ENCODE data around the gene ADO. TPM values are rescaled to one million over a fixed set of nuclear protein-coding genes. Genes with fewer than 3 reads are reported as not detected.

The ADO gene
- total RNA-seq, 1 experiment from 2014 or later = 39.5 TPM

- peak in 1 of 2 experiments; percentile 40 for DNase-seq (ENCODE audit: low read depth in 1 of 2, low spot score in 2 of 2)
- peaks cover 47% of the 10 kb centered on the region for H3K27me3 ChIP-seq (replicated peaks)
- H3K27ac ChIP-seq = no peak overlapping the region
These were observed 12.7 kb downstream of the ADO start for GRCh38 chr10:62817121-62817765.

DNA sequence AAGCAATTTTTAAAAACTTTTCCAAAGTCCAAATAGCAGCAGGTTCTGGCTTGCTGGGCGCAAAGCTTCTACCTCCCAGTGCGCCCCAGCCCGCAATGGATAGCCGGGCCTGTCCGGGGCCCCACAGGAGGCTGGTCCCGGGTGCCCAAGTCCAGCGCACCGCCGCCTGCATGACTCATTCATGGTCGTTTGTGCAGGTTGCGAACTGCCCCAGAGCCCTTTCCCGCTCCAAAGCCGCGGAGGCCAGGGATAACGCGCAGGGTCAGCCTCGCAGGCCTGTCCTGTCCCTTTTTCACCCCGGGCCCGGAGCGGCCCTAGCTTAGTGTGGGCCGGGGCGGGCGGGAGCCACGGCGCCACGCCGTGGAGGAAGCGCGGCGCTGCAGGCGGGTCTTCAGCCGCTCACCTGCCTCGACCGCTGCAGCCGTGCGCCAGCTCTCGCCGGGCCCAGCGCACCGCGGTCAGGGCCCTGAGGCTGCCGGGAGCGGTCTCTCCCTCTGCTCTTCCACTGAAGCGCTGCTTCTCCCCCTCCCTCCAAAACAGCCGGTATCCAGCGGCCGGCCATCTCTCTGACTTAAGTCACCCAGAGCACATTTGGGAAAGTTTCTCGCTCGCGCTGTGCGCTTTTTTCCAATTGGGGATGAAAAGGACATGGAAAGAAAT, 13.4 kb downstream of the ADO start:
- Histone ChIP-seq H3K9me3 (replicated peaks) (peaks cover 4% of the 10 kb centered on the region; the same call in 1 of the 2 replicates), H3K36me3 (no peaks in the 10 kb centered on the region), H3K4me3 (peak overlapping the region; percentile 71), H3K4me1 (replicated peaks) (peaks cover 32% of the 10 kb centered on the region), H3K27me3 (replicated peaks) (peaks cover 47% of the 10 kb centered on the region), H3K27ac (no peak overlapping the region)
- DNase-seq (ENCODE audit: low read depth in 1 of 2, low spot score in 2 of 2) = peak; percentile 64 to 69

More at GRCh38 chr10:62817121-62817765, 12.7 kb downstream of the ADO start:
- Histone ChIP-seq H3K36me3 (no peaks in the 10 kb centered on the region), H3K4me3 (peak overlapping the region; percentile 71), H3K9me3 (replicated peaks) (peaks cover 4% of the 10 kb centered on the region; the same call in 1 of the 2 replicates), H3K4me1 (replicated peaks) (peaks cover 32% of the 10 kb centered on the region)

- peaks cover 4% of the 10 kb centered on the region; the same call in 1 of the 2 replicates for H3K9me3 ChIP-seq (replicated peaks)
- H3K27ac ChIP-seq = no peak overlapping the region
- H3K36me3 ChIP-seq = no peaks in the 10 kb centered on the region
- H3K4me1 ChIP-seq (replicated peaks) = peaks cover 32% of the 10 kb centered on the region
- no peak for DNase-seq (ENCODE audit: low read depth in 1 of 2, low spot score in 2 of 2)
- H3K27me3 ChIP-seq (replicated peaks) = peaks cover 51% of the 10 kb centered on the region
- H3K4me3 ChIP-seq = no peak overlapping the region
These were observed 14.0 kb downstream of the ADO start for GRCh38 chr10:62818426-62819011.

GRCh38 chr10:62819141-62819920, 14.8 kb downstream of the ADO start:
- Histone ChIP-seq H3K4me1 (replicated peaks) (peaks cover 32% of the 10 kb centered on the region), H3K4me3 (no peak overlapping the region), H3K27ac (no peak overlapping the region), H3K27me3 (replicated peaks) (peaks cover 49% of the 10 kb centered on the region), H3K36me3 (no peaks in the 10 kb centered on the region), H3K9me3 (replicated peaks) (peaks cover 4% of the 10 kb centered on the region; the same call in 1 of the 2 replicates)
- DNase-seq (ENCODE audit: low read depth in 1 of 2, low spot score in 2 of 2) = no peak

DNA sequence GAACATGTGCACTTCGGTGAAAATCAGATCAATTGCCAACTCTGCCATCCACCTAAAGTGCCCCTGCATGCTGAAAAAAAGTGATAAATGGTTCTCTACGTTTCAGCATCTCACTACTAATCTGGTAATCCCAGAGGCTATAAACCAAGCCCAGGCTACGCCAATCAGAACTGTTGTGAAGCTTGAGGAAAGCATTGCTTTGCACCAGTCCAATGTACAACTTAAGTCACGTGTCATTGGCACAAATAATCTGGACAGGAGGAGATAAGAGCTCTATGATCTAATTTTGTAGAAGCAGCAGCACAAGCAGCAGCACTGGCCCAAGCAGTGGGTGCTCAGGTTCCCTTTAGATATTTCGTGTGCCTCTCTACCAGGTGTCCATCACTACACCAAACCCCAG, 16.1 kb downstream of the ADO start:
- H3K36me3 ChIP-seq = no peaks in the 10 kb centered on the region
- DNase-seq (ENCODE audit: low read depth in 1 of 2, low spot score in 2 of 2) = no peak
- peaks cover 23% of the 10 kb centered on the region for H3K4me1 ChIP-seq (replicated peaks)
- H3K27me3 ChIP-seq (replicated peaks) = peaks cover 37% of the 10 kb centered on the region
- H3K4me3 ChIP-seq = no peak overlapping the region
- no peak overlapping the region for H3K27ac ChIP-seq
- H3K9me3 ChIP-seq (replicated peaks) = peaks cover 4% of the 10 kb centered on the region; the same call in 1 of the 2 replicates

- Histone ChIP-seq H3K36me3 (no peaks in the 10 kb centered on the region), H3K9me3 (replicated peaks) (no peaks in the 10 kb centered on the region), H3K27me3 (replicated peaks) (peaks cover 11% of the 10 kb centered on the region; the same call in 1 of the 2 replicates), H3K4me3 (no peak overlapping the region), H3K27ac (no peak overlapping the region), H3K4me1 (replicated peaks) (no peaks in the 10 kb centered on the region)
- no peak for DNase-seq (ENCODE audit: low read depth in 1 of 2, low spot score in 2 of 2)
These were observed 21.8 kb downstream of the ADO start for GRCh38 chr10:62826273-62826672.

DNA sequence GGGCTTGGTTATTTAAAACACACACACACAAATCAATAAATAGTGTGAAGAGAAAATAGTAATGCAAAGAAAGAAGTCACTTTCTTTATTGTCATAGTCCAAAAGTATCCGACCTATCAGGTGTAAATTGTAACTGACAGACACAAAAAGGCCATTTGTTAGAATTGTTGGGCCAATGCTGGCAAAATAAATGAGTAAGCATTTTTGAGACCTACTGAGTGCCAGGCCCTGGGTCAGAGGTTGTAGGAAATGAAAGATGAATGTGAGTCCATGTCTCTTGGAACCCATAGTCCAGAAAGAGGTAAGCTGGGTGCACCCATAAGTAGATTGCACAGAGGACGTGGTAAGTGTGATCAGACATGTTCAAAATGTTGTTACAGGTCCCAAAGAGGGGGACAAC, 25.1 kb downstream of the ADO start:
- no peak overlapping the region for H3K27ac ChIP-seq
- DNase-seq (ENCODE audit: low read depth in 1 of 2, low spot score in 2 of 2) = no peak
- no peaks in the 10 kb centered on the region for H3K27me3 ChIP-seq (replicated peaks)
- no peak overlapping the region for H3K4me3 ChIP-seq
- H3K9me3 ChIP-seq (replicated peaks) = no peaks in the 10 kb centered on the region
- H3K36me3 ChIP-seq = no peaks in the 10 kb centered on the region
- H3K4me1 ChIP-seq (replicated peaks) = no peaks in the 10 kb centered on the region

- Histone ChIP-seq H3K27me3 (replicated peaks) (no peaks in the 10 kb centered on the region), H3K9me3 (replicated peaks) (no peaks in the 10 kb centered on the region), H3K4me1 (replicated peaks) (no peaks in the 10 kb centered on the region), H3K4me3 (no peak overlapping the region), H3K27ac (no peak overlapping the region), H3K36me3 (no peaks in the 10 kb centered on the region)
- no peak for DNase-seq (ENCODE audit: low read depth in 1 of 2, low spot score in 2 of 2)
These were observed 26.2 kb downstream of the ADO start for GRCh38 chr10:62830679-62831078.

DNA sequence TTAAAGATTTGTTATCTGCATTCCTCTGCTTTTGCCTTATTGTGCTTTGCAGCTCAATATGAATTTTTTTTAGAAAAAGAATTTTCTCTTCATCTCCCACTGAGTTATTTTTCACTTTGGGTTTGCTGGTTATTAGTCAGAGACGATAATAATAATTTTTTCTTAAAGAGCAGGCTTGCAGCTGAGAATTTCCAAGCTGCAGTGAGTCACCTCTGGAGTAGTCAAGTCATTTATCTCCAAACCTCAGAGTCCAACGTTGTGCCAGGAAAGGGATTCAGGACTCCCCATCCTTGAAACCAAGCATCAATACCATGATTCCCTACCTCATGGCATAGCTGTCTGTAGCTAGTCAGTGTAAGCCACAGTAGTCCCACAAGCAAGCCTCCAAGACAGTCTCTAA, 26.8 kb downstream of the ADO start:
- no peaks in the 10 kb centered on the region for H3K27me3 ChIP-seq (replicated peaks)
- no peak overlapping the region for H3K27ac ChIP-seq
- no peaks in the 10 kb centered on the region for H3K36me3 ChIP-seq
- H3K4me1 ChIP-seq (replicated peaks) = no peaks in the 10 kb centered on the region
- DNase-seq (ENCODE audit: low read depth in 1 of 2, low spot score in 2 of 2) = no peak
- no peaks in the 10 kb centered on the region for H3K9me3 ChIP-seq (replicated peaks)
- H3K4me3 ChIP-seq = no peak overlapping the region

DNA sequence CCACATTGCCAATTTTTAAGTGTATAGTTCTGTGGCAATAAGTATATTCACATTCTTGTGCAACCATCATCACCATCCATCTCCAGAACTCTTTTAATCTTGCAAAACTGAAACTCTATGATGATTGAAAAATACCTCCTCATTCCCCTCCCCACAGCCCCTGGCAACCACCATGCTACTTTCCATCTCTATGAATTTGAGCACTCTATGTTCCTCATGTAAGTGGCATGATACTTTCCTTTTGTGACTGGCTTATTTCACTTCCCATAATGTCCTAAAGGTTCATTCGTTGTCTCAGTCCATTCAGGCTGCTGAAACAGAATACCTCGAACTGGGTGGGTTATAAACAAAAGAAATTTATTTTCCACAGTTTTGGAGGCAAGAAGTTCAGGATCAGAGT, 35.1 kb downstream of the ADO start:
- Histone ChIP-seq H3K4me3 (no peak overlapping the region), H3K4me1 (replicated peaks) (no peaks in the 10 kb centered on the region), H3K36me3 (no peaks in the 10 kb centered on the region), H3K27me3 (replicated peaks) (no peaks in the 10 kb centered on the region), H3K9me3 (replicated peaks) (no peaks in the 10 kb centered on the region), H3K27ac (no peak overlapping the region)
- DNase-seq (ENCODE audit: low read depth in 1 of 2, low spot score in 2 of 2) = no peak

DNA sequence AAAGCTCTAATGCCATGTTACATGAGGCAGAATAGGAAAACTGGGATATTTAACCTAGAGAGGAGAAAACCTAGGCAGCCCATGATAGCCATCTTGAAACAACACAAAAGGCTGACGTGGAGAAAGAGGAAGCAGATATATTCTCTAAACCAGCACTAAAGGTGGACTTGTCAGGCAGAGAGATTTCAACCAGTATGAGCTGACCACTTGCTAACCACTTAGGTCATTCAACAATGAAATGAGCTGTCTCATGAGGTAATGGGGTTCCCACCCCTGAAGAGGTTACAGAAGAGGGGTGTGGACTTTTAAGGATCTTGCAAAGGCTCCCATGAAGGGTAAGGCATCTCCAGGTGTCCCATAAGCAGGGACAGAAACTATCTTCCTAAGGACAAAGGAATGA, 38.5 kb downstream of the ADO start:
- H3K27me3 ChIP-seq (replicated peaks) = 0 out of 2 replicates have a peak, but pooled peaks cover 2% of the 10 kb centered on the region
- no peaks in the 10 kb centered on the region for H3K4me1 ChIP-seq (replicated peaks)
- H3K36me3 ChIP-seq = no peaks in the 10 kb centered on the region
- no peak overlapping the region for H3K4me3 ChIP-seq
- no peak overlapping the region for H3K27ac ChIP-seq
- DNase-seq (ENCODE audit: low read depth in 1 of 2, low spot score in 2 of 2) = no peak
- H3K9me3 ChIP-seq (replicated peaks) = peaks cover 5% of the 10 kb centered on the region; the same call in 1 of the 2 replicates

DNA sequence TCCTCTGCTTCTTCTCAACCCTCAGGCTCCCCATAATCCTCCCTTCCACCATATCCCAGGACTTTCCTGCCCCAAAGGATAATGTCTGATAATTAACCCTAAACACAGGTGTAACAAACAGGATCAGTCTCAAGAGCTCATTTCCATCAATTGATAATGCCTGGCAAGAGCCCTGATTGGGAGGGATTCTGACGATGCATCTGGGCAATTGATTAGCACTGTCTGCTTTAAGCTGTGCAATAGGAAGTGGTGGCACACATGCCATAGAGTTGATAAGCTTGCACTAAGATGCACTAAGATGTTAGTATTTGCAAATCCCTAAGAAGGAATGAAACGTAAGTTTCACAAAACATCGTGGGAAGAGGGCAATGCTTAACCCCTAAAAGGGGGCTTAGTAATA, 39.1 kb downstream of the ADO start:
- no peak overlapping the region for H3K27ac ChIP-seq
- no peak for DNase-seq (ENCODE audit: low read depth in 1 of 2, low spot score in 2 of 2)
- no peak overlapping the region for H3K4me3 ChIP-seq
- peaks cover 5% of the 10 kb centered on the region; the same call in 1 of the 2 replicates for H3K9me3 ChIP-seq (replicated peaks)
- H3K4me1 ChIP-seq (replicated peaks) = no peaks in the 10 kb centered on the region
- H3K27me3 ChIP-seq (replicated peaks) = 0 out of 2 replicates have a peak, but pooled peaks cover 2% of the 10 kb centered on the region
- no peaks in the 10 kb centered on the region for H3K36me3 ChIP-seq

- Histone ChIP-seq H3K36me3 (no peaks in the 10 kb centered on the region), H3K27me3 (replicated peaks) (0 out of 2 replicates have a peak, but pooled peaks cover 2% of the 10 kb centered on the region), H3K4me3 (no peak overlapping the region), H3K9me3 (replicated peaks) (peaks cover 5% of the 10 kb centered on the region; the same call in 1 of the 2 replicates), H3K4me1 (replicated peaks) (no peaks in the 10 kb centered on the region), H3K27ac (no peak overlapping the region)
- DNase-seq (ENCODE audit: low read depth in 1 of 2, low spot score in 2 of 2) = no peak
These were observed 39.9 kb downstream of the ADO start for GRCh38 chr10:62844280-62845011.

All from SJSA1 (cell line).